Psoas muscle (tissue), 8 donors: Measurements from ENCODE around the gene SPDYE3. TPM values are rescaled to one million over a fixed set of nuclear protein-coding genes. Genes with fewer than 3 reads are reported as not detected.
A peak's percentile ranks its signal among the peaks of the same experiment; 100 is the strongest.

ENCODE experiments used
- ATAC-seq, 4 donors: fragments of 200-7000 bp; cut with Tn5 transposase; one replicate each; pipeline ENCODE4 v1.9.1; 2020; ENCODE audit warnings: moderate library complexity in 3 of 4, mild to moderate bottlenecking in 2 of 4
- DNase-seq, 2 donors: peaks; one replicate each; pipeline ENCODE4 v3.0.0-alpha.2; 2020
- H3K27ac ChIP-seq: fragments of 200-600 bp; one replicate; pipeline ENCODE4 v1.8.0; 2022
- H3K27me3 ChIP-seq, 3 donors: fragments of 200-600 bp in 1 of 3; one replicate each; pipeline versions ENCODE4 v1.6.1 to v1.8.0; 2013 to 2022; ENCODE audit warnings: low read length in 2 of 3, mild to moderate bottlenecking in 2 of 3, moderate library complexity in 1 of 3; ENCODE audit not compliant: insufficient read depth in 3 of 3
- H3K36me3 ChIP-seq, 2 donors: fragments of 200-600 bp in 1 of 2; one replicate each; pipeline versions ENCODE4 v1.6.1 to v1.8.0; 2013 to 2022; ENCODE audit warnings: low read depth in 1 of 2, mild to moderate bottlenecking in 1 of 2, moderate library complexity in 1 of 2; ENCODE audit not compliant: insufficient read depth in 1 of 2
- H3K4me1 ChIP-seq: fragments of 200-600 bp; one replicate; pipeline ENCODE4 v1.8.0; 2022
- H3K4me3 ChIP-seq: fragments of 200-600 bp; one replicate; pipeline ENCODE4 v1.8.0; 2022; ENCODE audit warnings: mild to moderate bottlenecking
- H3K9me3 ChIP-seq: fragments of 200-600 bp; one replicate; pipeline ENCODE4 v1.8.0; 2022
- CTCF ChIP-seq: fragments of 200-600 bp; IDR thresholded peaks from one replicate; pipeline ENCODE4 v1.8.0; 2022; ENCODE audit warnings: antibody characterized with exemption
- WGBS, 3 donors: extraction: QIAGEN DNeasy Blood & Tissue Kit; methylation state at CpG; one replicate each; pipeline versions ENCODE4 v1.1.6 to v1.1.7; 2013; 5-methylcytosine and 5-hydroxymethylcytosine counted together
- intact Hi-C, 2 donors: fragments of 100-400 bp; cut with DNase I; formaldehyde crosslinking; loops; one replicate each; pipeline versions ENCODE4 v1.11.0 to v1.14.2; 2022
- polyA plus RNA-seq, 3 donors: library from polyadenylated mRNA; stranded (reverse); fragments of 200-250 nt; gene quantifications; one replicate each; pipeline ENCODE4 v1.2.3, GENCODE V29; 2013
- total RNA-seq, 4 donors: library from RNA; stranded (reverse); fragmentation: NEBNext Ultra II Directional in 2 of 4; extraction: Animal tissue kit (Norgen Biotek cat#: 25700) in 2 of 4; gene quantifications; one replicate each; pipeline versions ENCODE4 v1.2.1 to v1.2.4, GENCODE V29; 2021 to 2023
- donor health status: healthy with polysubstance abuse.
- donor health status: DM: no; HTN: no; CAD: no; lungs with moderate emphysema.
- donor health status: Bipolar disorder and iron deficiency.
- donor health status: healthy.
- donor health status: DM: yes; HTN: yes; CAD: no.
- donor health status: DM: no; HTN: no; CAD: no.
- donor health status: DM: no; HTN: no; CAD: no.
- donor health status: DM: yes; HTN: yes; CAD: no.

Gene SPDYE3
- total and polyA plus RNA-seq, 7 donors = 0.09 to 0.19 TPM; not detected in 5

- ATAC-seq = peak in 3 of 4 donors; percentile 20 to 33 (median 31)
- Histone ChIP-seq H3K27ac (peak overlapping the region; percentile 30), H3K4me1 (no peaks in the 10 kb centered on the region), H3K27me3 (no peaks in the 10 kb centered on the region), H3K36me3 (peaks cover 0 to 33% of the 10 kb centered on the region in 2 donors), H3K9me3 (no peaks in the 10 kb centered on the region), H3K4me3 (no peak overlapping the region)
- TF ChIP-seq CTCF = no peak
- WGBS, 3 donors = 63 to 75% (median 68%) methylated on average over 6 of the region's 6 CpGs
- DNase-seq = peak; percentile 52 to 74
- intact Hi-C loops = no loop called here
These were observed 61.6 kb downstream of the SPDYE3 start for GRCh38 chr7:100369105-100369504.

GRCh38 chr7:100370303-100370702 lies 62.8 kb downstream of the SPDYE3 start:
- intact Hi-C loops = no loop called here
- DNase-seq (peak in 1 of 2 donors; percentile 15), ATAC-seq (no peak)
- 22 to 34% (median 25%) methylated on average over 4 of the region's 4 CpGs for WGBS, 3 donors
- Histone ChIP-seq H3K27me3 (no peaks in the 10 kb centered on the region), H3K4me3 (no peak overlapping the region), H3K4me1 (no peaks in the 10 kb centered on the region), H3K9me3 (no peaks in the 10 kb centered on the region), H3K27ac (no peak overlapping the region), H3K36me3 (peaks cover 0 to 25% of the 10 kb centered on the region in 2 donors)
- TF ChIP-seq CTCF = no peak

- DNase-seq (no peak), ATAC-seq (no peak)
- no peaks in the 10 kb centered on the region for H3K9me3 ChIP-seq
- H3K27me3 ChIP-seq = no peaks in the 10 kb centered on the region
- H3K4me1 ChIP-seq = no peaks in the 10 kb centered on the region
- peaks cover 0 to 25% of the 10 kb centered on the region in 2 donors for H3K36me3 ChIP-seq
- H3K27ac ChIP-seq = no peak overlapping the region
- intact Hi-C loops = no loop called here
- TF ChIP-seq CTCF = no peak
- H3K4me3 ChIP-seq = no peak overlapping the region
- whole genome bisulfite sequencing, 3 donors = 65 to 84% (median 70%) methylated on average over 6 of the region's 6 CpGs
These were observed 63.2 kb downstream of the SPDYE3 start for GRCh38 chr7:100370746-100371145.

GRCh38 chr7:100371561-100372171 lies 64.2 kb downstream of the SPDYE3 start:
- Histone ChIP-seq H3K9me3 (no peaks in the 10 kb centered on the region), H3K4me1 (no peaks in the 10 kb centered on the region), H3K4me3 (no peak overlapping the region), H3K36me3 (peaks cover 0 to 25% of the 10 kb centered on the region in 2 donors), H3K27ac (no peak overlapping the region), H3K27me3 (no peaks in the 10 kb centered on the region)
- intact Hi-C loops = no loop called here
- DNase-seq (peak in 1 of 2 donors; percentile 52), ATAC-seq (peak in 3 of 4 donors; percentile 3 to 7 (median 6))
- WGBS, 3 donors = 60 to 83% (median 69%) methylated on average over 6 to 7 of the region's 7 CpGs
- TF ChIP-seq CTCF = no peak

Other genes with a start within 250 kb of the SPDYE3 start
- gene ZNF3, start 226.0 kb upstream of the SPDYE3 start, total RNA-seq = 10 to 100 TPM; 14.6 to 23.8 (median 17.1) TPM
- 10 to 100 TPM; 11.2 to 26.4 (median 15.1) TPM for gene ZNF3, start 226.0 kb upstream of the SPDYE3 start, polyA plus RNA-seq
- gene COPS6, start 218.7 kb upstream of the SPDYE3 start, total RNA-seq = 100 to 1,000 TPM in 3 of 4 donors, 10 to 100 TPM in 1; 82.9 to 130 (median 111) TPM
- gene COPS6, start 218.7 kb upstream of the SPDYE3 start, polyA plus RNA-seq = 100 to 1,000 TPM; 104 to 145 (median 126) TPM
- gene MCM7, start 206.3 kb upstream of the SPDYE3 start, total RNA-seq = 10 to 100 TPM; 24.6 to 34.0 (median 30.6) TPM
- 10 to 100 TPM; 33.3 to 40.6 (median 33.8) TPM for gene MCM7, start 206.3 kb upstream of the SPDYE3 start, polyA plus RNA-seq
- gene AP4M1, start 206.1 kb upstream of the SPDYE3 start, total RNA-seq = 10 to 100 TPM in 2 of 4 donors, 1 to 10 TPM in 2; 8.8 to 12.9 (median 10.8) TPM
- gene AP4M1, start 206.1 kb upstream of the SPDYE3 start, polyA plus RNA-seq = 10 to 100 TPM; 10.9 to 19.2 (median 14.5) TPM
- gene TAF6, start 188.3 kb upstream of the SPDYE3 start, total RNA-seq = 10 to 100 TPM; 26.8 to 40.5 (median 31.7) TPM
- 10 to 100 TPM; 31.4 to 58.4 (median 34.8) TPM for gene TAF6, start 188.3 kb upstream of the SPDYE3 start, polyA plus RNA-seq
- 1 to 10 TPM; 2.2 to 3.9 (median 2.5) TPM for gene CNPY4, start 188.1 kb upstream of the SPDYE3 start, total RNA-seq
- gene CNPY4, start 188.1 kb upstream of the SPDYE3 start, polyA plus RNA-seq = 1 to 10 TPM; 2.9 to 7.0 (median 4.4) TPM
- 1 to 10 TPM in 3 of 4 donors, under 1 TPM in 1; 0.91 to 2.6 (median 1.7) TPM for gene MBLAC1, start 180.7 kb upstream of the SPDYE3 start, total RNA-seq
- gene MBLAC1, start 180.7 kb upstream of the SPDYE3 start, polyA plus RNA-seq = 1 to 10 TPM; 1.8 to 3.8 (median 2.7) TPM
- 10 to 100 TPM; 48.7 to 74.6 (median 68.1) TPM for gene LAMTOR4, start 158.8 kb upstream of the SPDYE3 start, total RNA-seq
- 100 to 1,000 TPM; 118 to 141 (median 140) TPM for gene LAMTOR4, start 158.8 kb upstream of the SPDYE3 start, polyA plus RNA-seq
- 10 to 100 TPM in 1 of 4 donors, 1 to 10 TPM in 3; 4.1 to 14.2 (median 7.4) TPM for gene TRAPPC14, start 149.0 kb upstream of the SPDYE3 start, total RNA-seq
- gene TRAPPC14, start 149.0 kb upstream of the SPDYE3 start, polyA plus RNA-seq = 10 to 100 TPM in 1 of 3 donors, 1 to 10 TPM in 2; 5.2 to 13.1 (median 9.8) TPM
- gene GAL3ST4, start 139.1 kb upstream of the SPDYE3 start, total RNA-seq = 1 to 10 TPM in 2 of 4 donors, under 1 TPM in 2; 0.23 to 3.8 (median 0.95) TPM
- gene GAL3ST4, start 139.1 kb upstream of the SPDYE3 start, polyA plus RNA-seq = under 1 TPM; 0.45 to 0.57 (median 0.52) TPM
- gene GPC2, start 130.3 kb upstream of the SPDYE3 start, total RNA-seq = under 1 TPM; 0.16 to 0.77 (median 0.36) TPM
- gene GPC2, start 130.3 kb upstream of the SPDYE3 start, polyA plus RNA-seq = under 1 TPM; 0.30 to 0.38 (median 0.33) TPM
- under 1 TPM; 0.25 to 0.82 (median 0.47) TPM for gene STAG3, start 129.8 kb upstream of the SPDYE3 start, total RNA-seq
- gene STAG3, start 129.8 kb upstream of the SPDYE3 start, polyA plus RNA-seq = under 1 TPM; 0.18 to 0.86 (median 0.51) TPM
- under 1 TPM in 1 of 4 donors, not detected in 3; 0.61 TPM for gene PVRIG, start 87.8 kb upstream of the SPDYE3 start, total RNA-seq
- gene PVRIG, start 87.8 kb upstream of the SPDYE3 start, polyA plus RNA-seq = under 1 TPM; 0.05 to 0.14 (median 0.06) TPM
- 10 to 100 TPM; 11.3 to 19.2 (median 13.4) TPM for gene PILRB, start 50.4 kb downstream of the SPDYE3 start, total RNA-seq
- 10 to 100 TPM; 11.2 to 17.9 (median 16.4) TPM for gene PILRB, start 50.4 kb downstream of the SPDYE3 start, polyA plus RNA-seq
- 1 to 10 TPM; 2.1 to 2.7 (median 2.3) TPM for gene PILRA, start 65.8 kb downstream of the SPDYE3 start, total RNA-seq
- 1 to 10 TPM in 2 of 3 donors, under 1 TPM in 1; 0.93 to 2.8 (median 1.6) TPM for gene PILRA, start 65.8 kb downstream of the SPDYE3 start, polyA plus RNA-seq
- gene ZCWPW1, start 121.0 kb downstream of the SPDYE3 start, total RNA-seq = 1 to 10 TPM; 3.5 to 5.6 (median 3.7) TPM
- gene ZCWPW1, start 121.0 kb downstream of the SPDYE3 start, polyA plus RNA-seq = 10 to 100 TPM in 1 of 3 donors, 1 to 10 TPM in 2; 5.5 to 13.2 (median 5.9) TPM
- gene MEPCE, start 122.1 kb downstream of the SPDYE3 start, total RNA-seq = 10 to 100 TPM; 27.2 to 41.5 (median 36.9) TPM
- 10 to 100 TPM; 28.7 to 40.5 (median 29.5) TPM for gene MEPCE, start 122.1 kb downstream of the SPDYE3 start, polyA plus RNA-seq
- gene PPP1R35, start 128.8 kb downstream of the SPDYE3 start, total RNA-seq = 10 to 100 TPM in 3 of 4 donors, 1 to 10 TPM in 1; 8.0 to 17.9 (median 13.0) TPM
- gene PPP1R35, start 128.8 kb downstream of the SPDYE3 start, polyA plus RNA-seq = 10 to 100 TPM in 2 of 3 donors, 1 to 10 TPM in 1; 9.8 to 22.4 (median 12.8) TPM
- not detected for gene SPACDR, start 156.6 kb downstream of the SPDYE3 start, total RNA-seq
- gene SPACDR, start 156.6 kb downstream of the SPDYE3 start, polyA plus RNA-seq = under 1 TPM in 2 of 3 donors, not detected in 1; 0.17 to 0.25 TPM
- 10 to 100 TPM; 15.7 to 23.6 (median 17.6) TPM for gene TSC22D4, start 171.5 kb downstream of the SPDYE3 start, total RNA-seq
- gene TSC22D4, start 171.5 kb downstream of the SPDYE3 start, polyA plus RNA-seq = 10 to 100 TPM; 16.4 to 24.8 (median 16.7) TPM
- under 1 TPM; 0.08 to 0.32 (median 0.12) TPM for gene NYAP1, start 176.2 kb downstream of the SPDYE3 start, total RNA-seq
- under 1 TPM; 0.12 to 0.23 (median 0.21) TPM for gene NYAP1, start 176.2 kb downstream of the SPDYE3 start, polyA plus RNA-seq
- gene AGFG2, start 231.5 kb downstream of the SPDYE3 start, total RNA-seq = 10 to 100 TPM in 1 of 4 donors, 1 to 10 TPM in 3; 5.3 to 14.7 (median 8.0) TPM
- 10 to 100 TPM in 1 of 3 donors, 1 to 10 TPM in 2; 4.8 to 12.6 (median 8.9) TPM for gene AGFG2, start 231.5 kb downstream of the SPDYE3 start, polyA plus RNA-seq